LHCN-M2 (cell line): ENCODE measurements around the gene ATF7IP. TPM values are rescaled to one million over a fixed set of nuclear protein-coding genes. Genes with fewer than 3 reads are reported as not detected.

Experiments
- DNase-seq: peaks from one replicate; pipeline ENCODE4 v3.0.0-alpha.2; 2012; ENCODE audit warnings: low read depth
- total RNA-seq: library from RNA; depleted of rRNA; stranded (reverse); fragments of >200 nt; gene quantifications from 2 replicates; pipeline ENCODE4 v1.2.3, GENCODE V29; 2014

Gene ATF7IP
- total RNA-seq, 1 experiment from 2014 or later: 41.9 TPM

DNA sequence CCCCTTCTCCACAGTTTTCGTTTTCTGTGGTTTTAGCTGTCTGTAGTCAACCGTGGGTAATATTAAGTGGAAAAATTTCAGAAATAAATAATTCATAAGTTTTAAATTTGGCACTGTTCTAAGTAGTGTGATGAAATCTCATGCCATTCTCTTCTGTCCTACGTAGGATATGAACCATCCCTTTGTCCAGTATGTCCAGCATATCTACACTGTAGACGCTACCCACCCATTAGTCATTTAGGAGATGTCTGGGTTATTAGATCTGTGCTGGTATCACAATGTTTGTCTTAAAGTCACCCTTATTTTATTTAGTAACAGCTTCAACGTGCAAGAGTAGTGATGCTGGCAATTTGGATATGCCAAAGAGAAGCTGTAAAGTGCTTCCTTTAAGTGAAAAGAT, 44.7 kb downstream of the ATF7IP start:
- no peak for DNase-seq

DNA sequence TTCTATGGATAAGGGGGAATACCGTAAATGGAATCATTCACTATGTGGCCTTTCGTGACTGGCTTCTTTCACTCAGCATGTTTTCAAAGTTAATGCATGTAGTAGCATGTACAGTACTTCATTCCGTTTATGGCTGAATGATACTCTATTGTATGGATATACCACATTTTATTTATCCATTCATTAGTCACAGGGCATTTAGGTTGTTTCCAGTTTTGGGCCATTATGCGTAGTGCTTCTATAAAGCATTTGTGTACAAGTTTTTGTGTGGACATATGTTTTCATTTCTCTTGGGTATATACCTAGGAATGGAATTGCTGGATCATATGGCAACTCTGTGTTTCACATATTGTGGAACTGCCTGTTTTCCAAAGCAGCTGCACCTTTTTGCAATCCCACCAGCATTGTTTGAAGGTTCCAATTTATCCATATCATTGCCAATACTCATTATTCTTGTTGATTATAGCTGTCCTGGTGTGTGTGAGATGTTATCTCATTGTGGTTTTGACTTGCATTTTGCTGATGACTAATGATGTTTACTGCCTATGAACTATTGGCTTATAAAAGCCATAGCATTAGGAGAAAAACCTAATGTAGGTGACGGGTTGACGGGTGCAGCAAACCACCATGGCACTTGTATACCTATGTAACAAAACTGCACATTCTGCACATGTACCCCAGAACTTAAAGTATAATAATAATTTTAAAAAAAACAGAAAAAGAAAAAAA, 45.5 kb downstream of the ATF7IP start:
- DNase-seq: no peak

DNA sequence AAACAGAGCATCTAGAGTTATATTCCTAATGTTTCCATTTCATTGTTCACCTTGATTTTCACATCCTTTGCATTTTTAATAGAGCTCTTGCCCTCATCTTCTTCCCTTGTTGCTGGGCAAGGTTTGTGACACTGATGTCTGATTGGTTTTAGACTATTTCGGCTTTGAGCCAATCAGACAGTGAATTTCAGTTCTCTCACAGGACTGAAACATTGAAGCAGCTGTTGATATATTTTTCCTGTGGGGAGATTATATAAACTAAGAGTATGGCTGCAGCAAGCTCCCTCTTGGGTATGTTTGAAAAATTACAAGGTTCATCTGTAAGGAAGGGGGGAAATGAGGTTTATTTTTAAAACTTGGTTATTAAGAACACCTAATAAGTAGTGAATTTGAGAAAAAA, 51.2 kb downstream of the ATF7IP start:
- peak; percentile 93 for DNase-seq

DNA sequence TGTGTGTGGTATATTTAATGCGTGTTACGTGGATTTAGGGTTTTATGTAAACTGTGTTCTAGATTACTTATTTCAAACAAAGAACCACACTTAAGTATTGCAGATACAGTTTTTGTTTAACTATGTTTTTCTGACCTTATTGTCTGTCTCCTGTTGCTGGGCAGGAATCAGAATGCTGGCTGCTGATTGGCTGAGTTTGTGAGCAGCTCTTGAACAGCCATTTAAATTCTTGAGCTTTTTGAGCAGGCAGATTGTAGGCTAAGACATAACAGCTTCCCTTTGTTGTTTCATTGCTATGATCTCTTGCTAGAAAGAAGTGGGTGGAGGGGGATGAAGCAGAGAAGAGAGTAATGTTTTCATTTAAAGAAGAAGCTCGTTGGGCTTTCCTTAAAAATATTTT, 52.2 kb downstream of the ATF7IP start:
- DNase-seq: peak; percentile 88

DNA sequence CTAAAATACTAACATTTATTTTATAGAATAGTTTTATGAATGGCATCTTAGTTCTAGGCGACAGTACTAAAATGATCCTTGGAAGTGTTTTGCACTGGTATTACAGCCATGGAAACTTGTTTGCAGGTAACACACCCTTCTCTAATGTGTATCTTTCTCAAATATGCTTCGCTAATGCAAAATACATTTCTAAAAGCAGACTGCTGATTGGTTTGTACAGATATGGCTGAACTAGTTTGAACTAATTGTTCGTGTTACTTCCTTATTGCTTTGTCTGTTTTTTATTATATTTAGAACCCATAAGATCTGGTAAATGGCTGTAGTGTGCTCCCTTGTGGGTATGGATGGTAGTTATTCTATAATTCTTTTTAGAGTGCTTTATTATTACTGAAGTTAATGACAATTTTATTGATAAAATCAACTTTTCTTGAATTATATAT, 53.0 kb downstream of the ATF7IP start:
- peak; percentile 32 for DNase-seq

DNA sequence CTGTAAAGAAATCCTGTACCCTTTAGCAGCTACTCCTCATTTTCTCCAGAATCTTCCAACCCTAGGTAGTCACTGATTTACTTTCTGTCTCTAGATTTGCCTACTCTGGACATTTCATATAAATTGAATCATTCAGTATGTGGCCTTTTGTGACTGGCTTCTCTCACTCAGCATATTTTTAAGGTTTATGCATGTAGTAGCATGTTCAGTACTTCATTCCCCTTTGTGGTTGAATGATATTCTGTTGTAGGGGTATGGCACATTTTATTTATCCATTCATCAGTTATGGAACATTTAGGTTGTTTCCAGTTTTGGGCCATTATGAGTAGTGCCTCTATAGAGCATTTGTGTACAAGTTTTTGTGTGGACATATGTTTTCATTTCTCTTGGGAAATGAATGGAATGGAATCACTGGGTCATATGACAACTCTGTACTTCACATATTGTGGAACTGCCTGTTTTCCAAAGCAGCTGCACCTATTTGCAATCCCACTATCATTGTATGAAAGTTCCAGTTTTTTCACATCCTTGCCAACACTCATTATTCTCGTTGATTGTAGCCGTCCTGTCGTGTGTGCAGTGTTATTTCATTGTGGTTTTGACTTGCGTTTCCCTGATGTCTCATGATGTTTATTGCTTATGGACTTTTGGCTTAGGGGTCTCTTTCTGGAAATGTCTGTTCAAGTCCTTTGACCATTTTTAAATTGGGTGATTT, 57.2 kb downstream of the ATF7IP start:
- DNase-seq: no peak

DNA sequence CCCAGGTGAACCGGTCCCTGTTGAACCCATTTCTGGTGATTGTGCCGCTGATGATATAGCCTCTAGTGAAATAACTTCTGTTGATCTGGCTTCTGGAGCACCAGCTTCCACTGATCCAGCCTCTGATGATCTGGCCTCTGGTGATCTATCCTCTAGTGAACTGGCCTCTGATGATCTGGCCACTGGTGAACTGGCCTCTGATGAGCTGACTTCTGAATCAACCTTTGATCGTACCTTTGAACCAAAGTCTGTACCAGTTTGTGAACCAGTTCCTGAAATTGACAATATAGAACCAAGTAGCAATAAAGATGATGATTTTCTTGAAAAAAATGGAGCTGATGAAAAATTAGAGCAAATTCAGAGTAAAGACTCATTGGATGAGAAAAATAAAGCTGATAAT, 59.1 kb downstream of the ATF7IP start:
- DNase-seq: no peak

DNA sequence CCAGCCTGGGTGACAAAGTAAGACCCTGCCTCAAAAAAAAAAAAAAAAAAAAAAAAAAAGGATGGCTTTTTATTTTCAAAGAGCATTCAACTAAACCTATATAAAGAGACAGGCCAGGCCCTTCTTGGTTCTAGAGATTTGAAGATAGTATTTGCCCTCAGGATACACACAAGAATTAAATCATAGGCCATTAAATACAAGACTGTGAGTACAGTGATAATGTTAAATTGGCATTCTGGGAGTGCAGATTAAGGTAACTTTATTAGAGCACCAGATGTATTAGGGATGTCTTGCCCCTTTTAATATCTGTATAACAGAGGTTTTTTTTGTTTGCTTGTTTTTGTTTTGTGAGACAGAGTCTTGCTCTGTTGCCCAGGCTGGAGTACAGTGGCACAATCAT, 61.3 kb downstream of the ATF7IP start:
- DNase-seq: no peak

DNA sequence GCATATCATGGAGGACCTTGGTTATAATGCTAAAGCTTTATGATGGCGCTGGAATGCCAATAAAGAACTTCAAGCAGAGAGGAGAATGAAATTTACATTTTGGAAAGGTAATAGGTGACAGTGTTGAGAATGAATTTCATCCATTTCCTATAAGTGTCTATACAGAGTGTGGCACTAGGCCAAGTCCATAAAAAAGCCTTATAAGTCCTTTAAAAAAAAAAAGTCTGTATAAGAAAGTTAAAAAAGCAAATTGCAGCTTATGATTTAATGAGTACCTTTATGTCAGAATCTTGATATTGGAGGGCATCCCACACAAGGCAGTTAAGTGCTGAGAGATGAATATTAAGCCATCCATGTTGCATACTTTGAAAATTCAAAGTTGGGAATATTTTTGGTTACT, 62.4 kb downstream of the ATF7IP start:
- no peak for DNase-seq

DNA sequence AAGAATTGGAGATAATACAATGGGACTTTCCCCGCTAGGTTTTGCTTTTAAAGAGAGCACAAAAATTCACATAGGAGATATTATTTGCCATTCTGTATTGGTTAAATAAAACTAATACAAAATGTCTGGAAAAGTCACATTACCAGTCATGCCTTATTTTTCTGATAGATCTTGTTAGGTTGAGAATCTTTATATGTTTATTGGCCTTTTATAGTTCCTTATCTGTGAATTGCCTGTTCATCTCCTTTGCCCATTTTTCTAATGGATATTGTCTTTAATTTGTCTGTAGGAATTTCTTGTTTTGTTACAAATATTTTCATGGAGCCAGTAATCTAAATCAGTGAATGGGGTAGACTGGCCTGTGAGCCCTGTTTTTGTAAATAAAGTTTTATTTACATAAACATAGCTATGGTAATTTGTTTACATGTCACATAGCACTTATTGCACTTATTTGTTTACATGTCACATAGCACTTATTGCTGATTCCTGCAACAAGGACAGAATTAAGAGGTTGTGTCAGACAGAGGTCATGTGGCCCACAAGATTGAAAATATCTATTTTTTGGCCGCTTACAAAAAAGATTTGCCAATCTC, 65.0 kb downstream of the ATF7IP start:
- no peak for DNase-seq

DNA sequence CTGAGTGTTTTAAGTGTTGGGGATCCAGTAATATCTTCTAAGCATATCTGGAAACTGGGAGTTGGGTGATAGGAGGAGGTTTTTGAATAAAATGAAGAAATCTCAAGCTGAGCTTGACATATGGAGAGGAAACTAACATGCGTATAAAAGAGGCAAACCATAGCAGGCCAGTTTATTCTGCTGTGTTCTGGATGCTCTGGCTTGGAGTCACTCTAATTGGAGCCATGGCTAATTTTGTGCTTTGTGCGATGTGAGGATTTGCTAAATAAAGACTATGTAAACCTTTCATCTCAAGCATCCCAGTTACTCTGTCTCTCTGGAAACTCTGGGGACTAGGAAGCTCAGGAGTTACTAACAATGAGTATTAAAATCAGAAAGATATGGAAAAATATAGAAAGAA, 66.5 kb downstream of the ATF7IP start:
- no peak for DNase-seq

DNA sequence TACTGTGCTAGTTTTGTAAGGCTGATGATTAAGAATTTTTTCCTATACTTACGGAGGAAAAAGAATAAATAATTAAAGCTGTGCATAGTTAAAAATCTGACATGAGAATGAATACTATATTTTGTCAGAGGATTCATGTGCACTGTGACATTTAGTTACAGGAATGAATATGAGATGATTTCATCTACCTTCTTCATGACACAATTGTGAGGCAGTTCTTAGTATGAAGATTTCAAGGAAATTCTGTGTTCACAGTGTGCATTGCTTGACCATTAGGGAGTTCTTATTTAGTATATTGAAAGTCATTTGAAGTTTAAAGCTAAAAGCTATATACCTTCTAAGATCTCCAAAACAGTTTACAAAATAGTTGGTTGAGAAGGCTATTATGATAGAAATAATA, 70.1 kb downstream of the ATF7IP start:
- DNase-seq: no peak

DNA sequence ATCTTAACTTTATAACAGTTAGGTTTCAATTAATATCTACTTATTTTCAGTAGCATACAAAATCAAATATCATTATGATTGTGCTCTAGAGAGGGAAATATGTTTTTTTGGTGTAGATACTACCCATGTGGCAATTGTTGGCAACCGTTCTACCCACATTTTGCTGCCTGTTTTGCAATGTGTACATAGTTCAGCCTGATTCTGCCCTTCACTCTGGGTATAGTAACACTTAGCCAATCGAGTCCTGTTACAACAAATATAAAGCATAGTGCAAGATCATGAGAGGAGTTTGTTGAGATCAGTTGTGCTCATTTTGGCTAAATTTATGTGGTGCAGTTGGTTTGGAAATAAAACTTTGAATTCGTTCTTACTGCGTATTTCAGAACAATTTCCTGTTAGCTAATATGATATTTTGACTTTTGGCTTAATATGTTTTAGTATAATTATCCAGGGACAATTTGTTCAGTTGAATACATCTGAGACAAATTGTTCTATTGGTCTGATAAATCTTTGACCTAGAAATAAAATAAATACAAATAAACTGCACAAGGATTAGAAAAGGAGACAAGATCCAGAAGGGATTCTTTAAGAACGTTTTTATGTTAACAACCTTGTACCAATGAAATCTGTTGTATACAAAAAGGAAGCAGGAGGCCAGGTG, 76.9 kb downstream of the ATF7IP start:
- no peak for DNase-seq

DNA sequence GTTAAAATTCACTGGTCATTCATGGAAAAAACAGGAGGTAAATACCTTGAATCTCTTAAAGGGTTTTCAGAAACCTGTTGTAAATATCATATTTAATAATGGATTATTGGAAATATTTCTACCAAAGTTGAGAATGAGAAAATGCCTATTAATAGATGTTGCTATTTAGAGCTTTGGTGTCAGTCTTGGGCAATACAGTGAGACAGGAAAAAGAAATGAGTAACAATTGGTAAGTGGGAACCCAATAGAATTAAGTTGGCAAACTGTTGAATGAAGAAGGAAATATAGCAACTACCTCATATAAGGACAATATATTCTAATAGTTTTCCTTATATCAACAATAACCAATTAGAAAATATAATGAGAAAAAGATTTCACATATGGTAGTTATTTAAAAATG, 78.0 kb downstream of the ATF7IP start:
- DNase-seq: peak; percentile 14

DNA sequence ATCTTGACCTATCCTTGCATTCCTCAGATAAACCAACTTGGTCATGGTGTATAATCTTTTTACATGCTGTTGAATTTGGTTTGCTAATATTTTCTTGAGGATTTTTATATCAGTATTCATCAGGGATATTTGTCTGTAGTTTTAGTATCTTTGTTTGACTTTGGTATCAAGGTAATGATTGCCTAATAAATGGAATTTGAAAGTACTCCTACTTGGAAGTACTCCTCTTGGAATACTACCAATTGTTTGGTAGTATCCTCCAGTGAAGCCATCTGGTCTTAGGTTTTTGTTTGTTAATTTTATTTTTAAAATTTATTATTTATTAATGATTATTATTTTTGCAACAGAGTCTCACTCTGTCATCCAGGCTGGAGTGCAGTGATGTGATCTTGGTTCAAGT, 85.0 kb downstream of the ATF7IP start:
- DNase-seq: no peak

DNA sequence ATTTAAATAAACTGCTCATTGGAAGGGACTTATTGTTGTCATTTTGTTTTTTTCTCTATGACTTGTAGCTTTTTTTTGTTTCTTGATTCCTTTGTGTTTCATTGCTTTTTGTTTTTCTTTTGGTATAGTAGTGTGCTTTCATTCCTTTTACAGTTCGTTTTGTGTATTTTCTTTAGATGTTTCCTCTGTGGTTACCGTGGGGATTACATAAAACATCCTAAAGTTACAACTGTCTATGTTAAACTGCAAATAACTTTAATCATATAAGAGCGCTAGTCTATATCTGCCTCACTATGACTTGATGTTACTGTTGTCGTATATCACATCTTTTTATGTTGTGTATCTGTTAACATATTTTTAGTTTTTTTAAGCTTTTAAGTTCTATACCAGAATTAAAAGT, 86.9 kb downstream of the ATF7IP start:
- no peak for DNase-seq

DNA sequence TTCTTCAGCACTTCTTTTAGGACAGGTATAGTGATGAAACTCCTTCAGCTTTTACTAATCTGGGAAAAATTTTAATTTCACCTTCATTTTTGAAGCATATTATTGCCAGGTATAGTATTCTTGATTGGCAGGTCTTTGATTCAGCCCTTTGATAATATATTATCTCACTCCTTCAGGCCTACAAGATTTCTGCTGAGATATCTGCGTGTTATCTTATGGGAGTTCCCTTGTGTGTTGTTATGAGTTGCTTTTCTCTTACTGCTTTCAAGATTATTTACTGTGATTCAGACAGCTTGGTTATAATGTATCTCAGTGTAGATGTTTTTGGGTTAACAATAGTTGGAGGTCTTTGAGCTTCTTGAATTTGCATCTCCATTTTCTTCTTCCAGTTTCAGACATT, 87.4 kb downstream of the ATF7IP start:
- no peak for DNase-seq

DNA sequence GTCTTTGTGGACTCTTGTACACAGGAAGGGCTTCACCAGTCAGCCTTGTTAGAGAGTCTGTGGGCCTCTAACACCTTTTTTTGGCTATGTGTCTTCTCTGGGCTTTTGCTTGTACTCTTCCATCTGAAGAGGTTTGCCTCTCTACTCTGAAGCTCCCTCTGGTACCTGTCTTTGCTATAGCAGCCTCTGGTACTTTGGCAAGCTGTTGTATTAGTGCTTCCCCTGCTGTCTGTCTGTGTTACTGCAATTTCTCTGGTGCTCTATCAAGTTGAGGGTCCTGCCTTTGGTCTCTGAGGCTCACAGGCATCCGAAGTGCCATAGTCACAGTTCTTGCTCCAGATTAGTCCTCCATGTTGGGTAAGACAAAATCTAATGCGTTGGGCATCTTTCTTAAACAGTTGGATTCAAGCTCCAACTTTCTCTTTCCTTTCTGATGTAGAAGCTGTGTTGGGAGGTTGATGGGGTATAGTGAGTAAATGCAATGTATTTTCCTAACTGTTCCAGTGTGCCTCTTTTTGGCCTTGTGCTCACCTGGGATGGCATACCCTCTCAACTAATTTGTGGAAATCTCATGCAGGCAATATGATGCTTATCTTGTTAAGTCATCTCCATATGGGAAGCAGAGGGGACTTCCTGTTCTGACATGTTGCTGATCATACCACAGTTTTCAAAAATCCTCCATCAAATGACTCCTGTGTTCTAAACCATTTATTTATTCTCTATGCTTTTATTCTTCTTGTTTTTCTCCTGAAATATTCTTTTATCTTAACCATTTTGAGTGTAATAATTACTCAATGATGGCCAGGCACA, 88.8 kb downstream of the ATF7IP start:
- DNase-seq: peak; percentile 51

DNA sequence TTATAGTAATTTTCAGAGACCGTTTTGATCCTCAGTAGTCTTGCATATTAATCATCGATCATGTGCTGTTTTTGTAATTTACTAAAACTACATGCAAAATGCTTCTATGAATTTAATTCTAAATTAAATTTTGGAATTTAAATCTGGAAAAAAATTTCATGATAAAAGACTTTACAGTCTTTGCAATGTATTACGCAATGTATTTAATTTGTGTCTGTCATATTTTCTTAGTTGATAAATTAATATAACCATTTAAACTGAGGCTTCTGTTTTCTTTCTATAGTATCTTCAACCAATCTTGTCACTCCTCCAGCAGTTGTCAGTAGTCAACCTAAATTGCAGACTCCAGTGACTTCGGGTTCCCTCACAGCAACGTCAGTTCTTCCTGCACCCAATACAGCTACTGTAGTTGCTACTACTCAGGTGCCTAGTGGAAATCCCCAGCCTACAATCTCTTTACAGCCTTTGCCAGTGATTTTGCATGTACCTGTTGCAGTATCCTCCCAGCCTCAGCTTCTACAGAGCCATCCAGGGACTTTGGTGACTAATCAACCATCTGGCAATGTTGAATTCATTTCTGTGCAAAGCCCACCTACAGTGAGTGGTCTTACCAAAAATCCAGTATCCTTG, 94.8 kb downstream of the ATF7IP start:
- no peak for DNase-seq

DNA sequence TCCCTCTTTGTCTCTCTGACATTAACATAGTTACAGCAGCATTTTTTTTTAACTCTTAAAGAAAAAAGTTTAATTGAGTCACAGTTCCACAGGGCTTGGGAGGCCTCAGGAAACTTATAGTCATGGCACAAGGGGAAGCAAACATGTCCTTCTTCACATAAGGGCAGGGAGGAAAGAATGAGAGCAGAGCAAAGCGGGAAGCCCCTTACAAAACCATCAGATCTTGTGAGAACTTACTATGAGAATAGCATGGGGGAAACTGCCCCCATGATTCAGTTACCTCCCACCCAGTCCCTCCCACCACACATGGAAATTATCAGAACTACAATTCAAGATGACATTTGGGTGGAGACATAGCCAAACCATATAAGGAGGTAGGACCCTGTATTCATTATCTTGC, 106.0 kb downstream of the ATF7IP start:
- no peak for DNase-seq

DNA sequence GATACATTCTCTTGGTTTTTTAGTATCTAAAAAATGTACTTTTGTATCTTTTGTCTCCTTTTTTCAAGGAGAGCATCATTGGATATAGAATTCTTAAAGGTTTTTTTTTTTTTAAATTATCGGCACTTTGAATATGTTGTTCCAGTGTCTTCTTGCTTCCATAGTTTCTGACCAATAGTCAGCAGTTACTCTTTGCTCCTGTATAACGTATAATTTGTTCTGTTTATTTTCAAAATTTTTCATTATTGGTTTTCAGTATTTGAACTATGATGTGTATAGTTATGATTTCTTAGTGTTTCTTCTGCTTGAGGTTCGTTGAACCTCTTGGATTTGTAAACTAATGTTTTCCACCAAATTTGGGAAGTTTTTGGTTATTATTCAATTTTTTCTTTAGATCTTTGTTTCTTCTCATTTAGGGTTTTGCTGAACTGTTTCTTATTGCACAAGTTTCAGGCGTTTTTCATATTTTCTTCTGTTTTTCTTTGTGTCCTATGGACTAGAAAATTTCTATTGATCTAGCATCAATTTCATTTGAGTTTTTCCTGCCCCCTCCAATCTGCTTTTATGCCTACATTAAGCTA, 108.3 kb downstream of the ATF7IP start:
- DNase-seq: peak; percentile 29
